Activated CD8-positive, alpha-beta memory T cell treated with anti-CD3 and anti-CD28 coated beads, Interleukin-2, amount 50 U/mL, for 1 hour (primary cell): ENCODE data around the gene MDGA2.
"Not testable (repeated sequence)": the region's sequence is repeated elsewhere in the genome, so short reads cannot be mapped to it uniquely, and the experiment has no call there.

Experiments
- DNase-seq: peaks from one replicate; pipeline ENCODE4 v3.0.0-alpha.2; 2020; ENCODE audit errors: extremely low read depth

The MDGA2 gene

DNA sequence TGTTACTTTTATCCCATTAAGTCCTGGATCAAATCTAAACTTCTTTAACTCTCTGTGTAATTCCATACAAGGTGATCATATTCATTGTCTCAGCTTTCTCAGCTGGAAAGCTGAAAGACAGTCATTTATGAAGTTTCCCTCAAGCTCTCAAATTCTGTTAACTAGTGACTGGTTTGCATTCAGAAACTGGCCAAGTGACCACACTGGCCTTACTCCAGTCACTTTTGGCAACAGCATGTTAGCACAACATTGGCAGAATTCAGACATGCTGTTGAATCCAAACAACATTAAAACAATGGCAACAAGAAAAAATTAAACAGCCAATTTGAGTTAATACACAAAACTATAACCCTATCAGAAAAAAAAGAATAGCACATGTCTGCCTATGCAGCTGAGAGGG is 343.3 kb downstream of the MDGA2 start:
- DNase-seq, result no peak

DNA sequence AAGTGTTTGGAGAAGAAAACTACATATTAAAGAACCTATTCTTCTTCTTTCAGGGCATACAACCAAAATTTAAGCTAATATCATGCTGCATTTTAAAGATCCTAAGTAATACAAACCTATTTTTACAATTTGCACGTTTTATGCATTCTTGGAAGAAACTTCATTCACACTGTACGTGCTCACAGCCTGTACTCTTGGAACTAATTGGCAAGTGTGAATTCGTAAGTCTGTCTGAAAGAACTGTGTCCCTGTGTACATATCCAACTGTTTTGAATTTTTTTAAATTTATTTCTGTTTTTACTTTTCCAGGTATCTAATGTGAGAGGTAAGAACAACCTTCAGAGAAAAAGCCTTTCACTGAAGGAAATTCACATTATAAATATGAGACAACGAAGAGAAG is 347.0 kb downstream of the MDGA2 start:
- no peak for DNase-seq

DNA sequence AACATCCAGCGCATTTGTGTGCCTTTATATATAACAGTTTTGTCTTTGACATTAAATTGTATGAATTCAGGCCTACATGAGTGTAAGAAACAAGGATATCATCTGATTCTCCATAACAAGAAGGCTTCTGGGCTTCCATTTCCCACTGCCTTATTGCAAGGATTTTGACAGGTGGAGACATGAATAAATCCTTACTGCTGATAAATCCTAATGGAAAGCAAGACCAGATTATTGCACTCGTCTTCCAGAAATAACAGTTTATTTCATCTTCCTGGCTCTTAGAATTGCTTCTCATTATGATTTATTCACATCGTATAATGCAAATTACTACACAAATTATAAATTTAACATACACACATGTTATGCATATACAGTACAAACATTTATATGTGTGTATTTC is 348.1 kb downstream of the MDGA2 start:
- DNase-seq, result no peak

DNA sequence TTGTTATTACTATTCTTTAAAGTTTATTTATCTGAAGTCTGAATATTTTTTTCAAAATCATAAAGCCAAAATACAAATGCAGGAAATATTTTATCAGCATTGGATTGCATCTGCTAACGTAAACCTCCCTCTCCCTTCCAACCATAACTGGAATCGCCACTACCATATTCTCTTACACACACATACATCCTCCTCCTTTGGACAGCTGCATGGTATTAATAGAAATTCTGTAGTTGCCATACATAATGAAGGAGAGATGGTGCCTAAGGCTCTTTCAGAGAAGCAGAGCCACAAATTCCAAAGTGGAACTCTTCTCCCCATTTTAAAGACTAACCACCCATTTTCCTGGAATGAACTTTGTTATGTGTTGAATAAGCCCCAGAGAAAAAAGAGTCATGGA is 352.7 kb downstream of the MDGA2 start:
- no peak for DNase-seq

DNA sequence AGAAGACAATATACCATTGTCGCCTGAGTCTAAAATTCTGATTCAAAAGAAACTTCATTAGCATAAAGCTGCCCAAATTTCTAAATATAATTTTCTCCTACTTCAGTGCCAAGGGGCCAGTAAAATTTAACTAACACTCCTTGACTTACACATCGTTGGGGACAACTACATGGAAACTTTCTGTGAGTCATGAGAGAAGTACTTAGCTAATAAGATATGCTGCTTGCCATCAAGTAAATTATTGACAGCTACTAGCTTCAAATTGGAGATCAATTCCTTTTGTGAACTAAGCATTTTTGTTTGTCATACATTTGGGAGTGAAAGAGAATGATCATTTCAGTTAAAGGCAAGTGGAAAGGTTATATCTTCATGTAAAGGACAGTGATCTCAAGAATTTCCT is 373.3 kb downstream of the MDGA2 start:
- DNase-seq, result no peak

DNA sequence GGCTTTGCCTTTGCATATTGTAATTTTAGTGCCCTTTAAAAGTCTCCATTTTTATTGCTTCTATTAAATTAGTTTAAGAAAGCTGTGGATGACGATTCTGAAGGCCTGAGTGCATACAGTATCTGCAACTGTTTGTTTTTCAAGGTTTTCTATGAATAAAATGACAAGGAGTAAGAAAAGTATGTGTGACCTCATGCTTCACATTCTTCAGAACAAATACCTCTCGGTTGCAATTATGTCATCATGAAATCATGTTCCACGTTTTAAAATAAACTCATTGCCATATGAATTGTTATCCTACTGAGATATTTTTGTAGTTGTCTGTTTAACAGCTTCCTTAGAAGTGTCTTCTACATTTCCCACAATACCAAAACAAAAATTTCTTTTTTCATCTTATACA is 374.6 kb downstream of the MDGA2 start:
- DNase-seq, result no peak

DNA sequence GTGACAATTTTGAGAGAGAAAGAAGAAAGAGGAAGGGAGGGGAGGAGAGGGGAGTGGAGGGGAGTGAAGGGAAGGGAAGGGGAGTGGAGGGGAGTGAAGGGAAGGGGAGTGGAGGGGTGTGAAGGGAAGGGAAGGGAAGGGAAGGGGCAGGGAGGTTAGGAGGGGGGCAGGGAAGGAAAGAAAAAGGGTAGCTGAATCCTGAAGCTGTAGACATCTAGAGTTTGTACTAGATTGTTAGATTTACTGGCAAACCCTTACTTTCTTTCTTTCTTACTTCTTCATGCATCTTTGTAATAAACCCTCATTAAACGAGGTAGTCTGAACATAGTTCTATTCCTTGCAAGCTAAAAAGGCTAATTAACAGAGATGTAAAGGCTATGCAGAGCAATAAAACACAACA is 378.0 kb downstream of the MDGA2 start:
- DNase-seq, result no peak

DNA sequence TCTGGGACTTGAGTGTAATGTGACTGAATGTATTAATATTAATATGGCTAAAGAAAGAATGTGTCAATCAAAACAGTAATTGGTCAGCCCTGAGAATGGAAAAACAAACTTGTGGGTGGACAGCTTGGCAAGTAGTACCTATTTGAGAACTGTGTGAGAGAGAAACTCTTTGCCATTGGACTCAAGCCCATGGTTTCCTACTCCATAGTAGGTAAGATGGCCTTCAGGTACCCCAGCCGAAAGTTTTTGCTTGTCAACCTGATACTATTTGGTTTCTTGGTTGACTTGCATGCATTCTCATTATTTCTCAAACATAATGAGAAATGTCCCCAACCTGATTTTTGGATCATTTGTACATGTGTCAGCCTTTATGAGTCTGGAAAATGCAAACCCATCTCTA is 391.1 kb downstream of the MDGA2 start:
- no peak for DNase-seq

DNA sequence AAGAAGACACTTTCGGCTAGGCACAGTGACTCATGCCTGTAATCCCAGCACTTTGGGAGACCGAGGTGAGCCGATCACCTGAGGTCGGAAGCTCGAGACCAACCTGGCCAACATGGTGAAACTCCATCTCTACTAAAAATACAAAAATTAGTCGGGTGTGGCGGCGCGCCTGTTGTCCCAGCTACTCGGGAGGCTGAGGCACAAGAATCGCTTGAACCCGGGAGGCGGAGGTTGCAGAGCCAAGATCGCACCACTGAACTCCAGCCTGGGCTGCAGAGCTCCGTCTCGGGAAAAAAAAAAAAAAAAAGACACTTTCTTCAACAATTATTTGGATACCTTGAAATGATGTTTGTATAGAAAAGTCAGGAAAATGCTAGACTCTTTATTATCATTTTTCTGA is 393.6 kb downstream of the MDGA2 start:
- DNase-seq, result not testable (repeated sequence)

DNA sequence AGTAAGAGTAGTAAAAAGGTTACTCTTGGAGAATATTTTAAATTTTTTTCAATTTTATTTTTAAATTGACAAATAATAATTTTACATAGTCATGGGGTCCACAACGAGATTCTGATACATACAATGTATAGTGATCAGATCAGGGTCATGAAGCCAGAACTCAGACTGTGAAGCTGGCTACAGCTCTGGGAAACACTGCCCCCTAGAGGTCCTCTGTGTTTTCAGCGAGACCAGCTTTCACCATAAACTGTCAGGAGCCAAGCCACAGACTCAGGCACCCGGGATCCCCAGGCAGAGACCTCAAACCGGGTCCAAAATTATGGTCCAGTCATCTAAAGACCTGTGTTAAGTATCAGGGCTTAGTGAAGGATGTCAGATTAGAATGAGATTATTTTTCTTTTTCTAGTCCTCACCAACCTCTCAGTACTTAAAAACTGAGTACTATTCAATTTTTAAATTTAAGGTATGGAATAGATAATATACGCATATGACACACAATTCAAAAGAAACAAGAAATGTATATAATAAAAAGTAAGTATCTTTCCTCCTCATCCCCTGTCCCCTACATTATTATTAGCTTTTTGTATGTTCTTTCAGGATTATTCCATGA is 397.1 kb downstream of the MDGA2 start:
- no peak for DNase-seq

DNA sequence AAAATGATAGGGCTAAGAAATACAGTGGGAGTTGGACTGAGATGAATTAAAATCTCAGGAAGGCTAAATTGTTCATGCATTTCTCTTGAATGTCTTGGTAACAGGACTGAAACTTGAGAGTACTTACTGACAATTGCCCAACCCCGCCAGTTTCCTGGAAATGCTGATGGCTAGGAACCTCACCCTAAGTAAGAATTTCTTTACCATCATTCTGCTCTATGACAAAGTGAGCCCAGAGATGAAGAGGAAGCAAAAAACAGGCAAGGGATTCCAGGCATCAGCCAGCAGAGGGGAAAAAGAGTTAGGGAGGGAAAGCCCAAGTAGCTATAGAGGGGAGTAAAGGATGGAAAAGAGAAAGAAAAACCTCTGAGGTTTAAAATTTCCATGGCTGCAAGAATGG is 397.7 kb downstream of the MDGA2 start:
- no peak for DNase-seq

DNA sequence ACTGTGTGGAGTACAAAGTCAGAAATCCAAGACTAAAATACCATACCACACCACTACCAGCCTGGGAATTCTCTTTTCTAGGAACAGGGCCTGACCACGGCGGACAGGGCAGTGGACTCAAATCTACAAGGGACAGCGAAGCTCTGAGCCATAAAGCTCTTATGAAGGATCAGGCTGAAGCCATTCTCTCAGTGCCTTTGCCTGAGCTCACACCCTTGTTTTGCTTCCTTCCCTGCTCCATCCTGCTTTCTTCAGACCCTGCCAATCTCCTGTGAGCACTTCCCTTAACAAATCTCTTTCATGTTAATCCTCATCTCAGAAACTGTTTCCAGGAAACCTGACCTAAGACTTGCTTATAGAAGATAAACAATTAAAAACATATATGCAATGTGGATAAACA is 398.5 kb downstream of the MDGA2 start:
- DNase-seq, result no peak

DNA sequence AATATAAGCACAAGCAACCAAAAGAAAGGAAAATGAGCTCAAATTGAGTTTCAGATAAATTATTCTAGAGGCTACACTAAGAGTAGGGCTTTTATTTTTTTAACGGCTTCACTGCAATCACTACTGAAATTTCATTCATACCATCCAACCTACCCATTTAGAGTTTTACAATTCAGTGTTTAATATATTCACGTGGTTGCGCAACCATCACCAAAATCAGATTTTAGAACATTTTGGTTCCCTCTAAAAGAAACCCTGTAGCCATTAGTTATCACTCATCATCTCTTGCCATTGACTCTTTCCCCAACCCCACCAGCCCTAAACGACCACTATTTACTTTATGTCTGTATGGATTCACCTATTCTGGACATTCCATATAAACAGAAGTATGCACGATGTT is 401.5 kb downstream of the MDGA2 start:
- no peak for DNase-seq

DNA sequence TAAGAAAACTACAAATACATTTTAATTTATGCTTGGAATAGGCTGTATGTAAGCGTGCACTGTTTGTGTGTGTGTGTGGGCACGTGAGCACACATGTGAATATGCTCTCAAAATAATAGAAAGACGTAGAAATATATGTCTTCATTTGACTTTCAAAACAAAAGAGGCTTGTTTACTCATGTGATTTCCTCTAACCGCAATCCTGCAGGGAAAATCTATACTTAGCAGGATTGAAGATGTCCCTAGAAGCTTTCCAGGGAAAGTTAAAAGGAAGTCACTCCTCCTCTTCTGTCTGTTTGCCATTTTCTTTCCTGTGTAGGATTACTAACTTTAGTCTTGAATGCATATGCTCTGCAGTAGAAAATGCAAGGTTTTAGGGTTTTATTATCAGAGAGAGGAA is 404.7 kb downstream of the MDGA2 start:
- no peak for DNase-seq

DNA sequence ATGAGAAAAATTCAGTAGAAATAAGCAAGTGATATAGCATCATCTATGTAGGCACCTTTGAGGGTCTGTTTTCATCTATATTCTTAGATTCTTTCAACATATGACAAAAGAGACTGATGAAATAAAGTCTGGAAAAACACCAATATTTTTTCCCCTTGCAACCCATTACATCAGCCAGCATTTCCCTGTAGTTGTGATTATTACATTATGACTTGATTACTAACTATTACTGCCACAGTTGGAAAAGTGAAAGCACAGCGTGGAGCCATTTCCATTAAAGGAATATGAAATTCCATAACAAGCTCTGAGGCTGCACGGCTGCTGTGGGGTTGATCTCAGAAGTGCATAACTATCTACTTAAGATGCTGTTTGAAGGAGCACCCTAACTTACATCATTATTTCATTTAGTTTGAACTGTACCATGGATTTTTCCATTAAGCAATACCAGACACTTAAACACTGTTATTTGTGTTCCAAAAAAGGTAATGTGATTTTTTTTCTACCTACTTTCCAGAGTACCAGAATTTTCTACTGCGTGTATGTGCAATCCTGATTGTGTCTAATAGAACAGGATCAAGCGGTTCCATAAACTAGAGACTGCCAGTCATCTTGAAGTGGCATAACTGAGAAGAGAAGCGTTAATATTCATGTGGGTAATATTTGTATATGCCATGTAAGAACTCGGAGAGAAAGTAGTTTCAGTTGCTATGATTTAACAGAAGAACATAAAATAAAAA is 405.5 kb downstream of the MDGA2 start:
- DNase-seq, result no peak

DNA sequence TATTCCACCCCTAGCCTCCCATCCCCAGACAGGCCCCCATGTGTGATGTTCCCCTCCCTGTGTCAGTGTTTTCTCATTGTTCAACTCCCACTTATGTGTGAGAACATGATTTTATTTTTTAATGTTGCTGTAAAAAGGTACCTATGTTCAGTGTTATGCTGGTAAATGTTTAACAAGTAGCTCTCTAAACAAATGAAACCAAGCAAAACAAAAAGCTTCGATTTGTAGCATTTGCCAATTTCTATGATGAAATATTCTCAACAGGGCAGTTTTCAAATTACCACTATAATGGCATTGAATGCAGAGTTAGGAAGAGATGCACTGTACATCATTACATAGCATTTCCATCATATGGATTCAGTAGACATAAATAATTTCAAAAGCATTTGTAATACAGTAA is 410.6 kb downstream of the MDGA2 start:
- no peak for DNase-seq

DNA sequence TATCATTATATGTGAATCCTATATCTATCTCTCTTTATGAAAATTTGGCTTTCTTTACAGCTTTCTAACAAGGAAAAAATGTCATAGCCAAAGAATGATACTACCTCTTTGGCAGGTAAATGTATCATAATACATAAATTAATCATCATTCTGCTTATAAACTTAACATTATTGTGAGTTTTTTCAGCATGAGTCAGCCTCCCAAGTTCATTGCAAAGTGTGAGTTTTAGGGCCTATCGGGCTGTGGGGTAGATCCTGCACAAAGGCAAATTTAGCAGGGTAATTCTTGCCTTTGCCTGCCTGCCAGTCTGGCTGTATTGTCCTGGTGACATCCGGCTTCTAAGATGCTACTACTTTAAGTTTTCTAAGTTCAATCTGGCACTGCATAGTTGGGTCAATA is 412.6 kb downstream of the MDGA2 start:
- no peak for DNase-seq

DNA sequence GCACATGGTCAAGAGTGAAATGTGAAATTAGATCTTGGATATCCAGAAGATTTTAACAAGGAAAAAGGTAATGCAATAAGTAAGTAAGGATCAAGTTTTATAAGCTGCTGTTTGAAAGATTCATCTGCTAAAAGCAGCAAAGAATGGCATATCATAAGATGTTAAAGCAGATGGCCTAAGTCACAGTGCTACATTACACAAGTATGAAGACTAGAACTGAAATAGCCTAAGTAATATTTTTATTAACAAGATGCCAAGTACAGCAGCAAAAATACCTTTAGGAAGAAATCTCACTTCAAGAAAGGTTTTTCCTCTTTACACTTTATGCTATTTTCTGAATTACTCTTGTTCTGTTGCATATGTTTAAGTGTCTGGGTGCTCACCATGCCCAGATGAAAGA is 414.1 kb downstream of the MDGA2 start:
- no peak for DNase-seq

DNA sequence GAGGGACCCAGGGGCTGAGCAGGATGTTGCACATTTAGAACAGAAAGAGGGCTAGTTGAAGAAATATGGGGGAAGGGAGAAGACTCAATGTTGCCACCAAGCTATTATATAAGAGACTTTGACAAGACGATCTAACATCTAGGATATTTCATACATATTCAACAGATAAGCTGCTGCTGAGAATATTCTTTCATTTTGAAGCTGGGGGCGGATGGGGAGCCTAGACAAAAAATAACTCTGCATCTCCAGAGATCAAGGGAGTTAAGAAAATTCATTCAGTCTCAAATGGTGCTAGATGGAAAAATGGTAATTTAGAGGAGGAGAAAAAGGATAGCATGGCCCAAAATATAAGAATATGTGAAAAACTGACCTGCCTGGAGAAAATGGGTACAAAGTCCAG is 415.6 kb downstream of the MDGA2 start:
- no peak for DNase-seq

DNA sequence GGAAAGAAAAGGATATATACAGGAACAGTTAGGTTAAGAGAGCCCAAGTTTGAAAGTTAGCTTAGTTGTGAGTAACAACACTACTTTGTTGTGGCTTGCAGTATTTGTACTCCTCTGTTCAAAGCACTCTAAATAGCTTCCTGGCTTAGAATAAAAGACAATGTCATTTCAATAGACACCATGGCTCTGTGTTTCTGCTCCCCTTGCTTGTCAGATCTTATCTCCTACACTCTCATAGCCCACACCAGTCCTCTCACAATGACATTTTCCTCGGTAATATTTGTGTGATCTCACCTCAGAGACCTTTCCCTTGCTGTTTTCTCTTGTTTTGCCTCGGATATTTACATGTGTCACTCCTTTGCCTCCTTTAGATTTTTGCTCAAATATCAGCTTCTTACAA is 418.4 kb downstream of the MDGA2 start:
- no peak for DNase-seq

DNA sequence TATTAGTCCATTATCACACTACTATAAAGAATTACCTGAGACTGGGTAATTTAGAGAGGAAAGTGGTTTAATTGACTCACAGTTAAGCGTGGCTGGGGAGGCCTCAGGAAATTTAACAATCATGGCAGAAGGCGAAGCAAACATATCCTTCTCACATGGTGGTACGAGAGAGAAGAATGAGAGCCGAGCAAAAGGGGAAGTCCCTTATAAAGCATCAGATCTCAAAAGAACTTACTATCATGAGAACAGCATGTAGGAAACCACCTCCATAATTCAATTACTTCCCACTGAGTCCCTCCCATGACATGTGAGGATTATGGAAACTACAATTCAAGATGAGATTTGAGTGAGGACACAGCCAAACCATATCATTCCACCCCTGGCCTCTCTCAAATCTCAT is 422.6 kb downstream of the MDGA2 start:
- DNase-seq, result no peak

DNA sequence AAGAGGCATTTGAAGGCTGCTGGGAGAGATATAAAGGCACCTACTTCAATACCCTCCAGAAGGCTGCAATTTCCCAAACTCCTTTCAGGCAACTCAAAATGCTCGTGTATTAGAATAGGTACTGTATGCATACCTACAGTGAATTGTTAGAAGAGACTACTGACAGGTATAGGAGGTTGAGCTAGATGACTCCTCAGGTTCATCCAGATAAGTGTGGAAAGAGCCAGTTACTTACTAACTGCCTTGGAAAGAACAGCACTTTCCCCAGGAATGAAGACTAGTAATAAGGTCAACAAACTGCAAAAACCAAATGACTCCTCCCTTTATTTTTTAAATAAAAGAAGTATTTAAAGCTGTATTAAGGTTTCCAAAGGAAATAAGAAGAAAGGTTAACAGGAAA is 429.0 kb downstream of the MDGA2 start:
- no peak for DNase-seq

DNA sequence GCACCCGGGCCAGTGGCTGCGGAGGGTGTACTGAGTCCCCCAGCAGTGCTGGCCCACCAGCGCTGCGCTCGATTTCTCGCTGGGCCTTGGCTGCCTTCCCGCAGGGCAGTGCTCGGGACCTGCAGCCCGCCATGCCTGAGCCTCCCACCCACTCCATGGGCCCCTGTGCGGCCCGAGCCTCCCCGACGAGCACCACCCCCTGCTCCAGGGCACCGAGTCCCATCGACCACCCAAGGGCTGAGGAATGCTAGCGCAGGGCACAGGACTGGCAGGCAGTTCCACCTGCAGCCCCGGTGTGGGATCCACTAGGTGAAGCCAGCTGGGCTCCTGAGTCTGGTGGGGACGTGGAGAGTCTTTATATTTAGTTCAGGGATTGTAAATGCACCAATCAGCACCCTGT is 432.8 kb downstream of the MDGA2 start:
- DNase-seq, result not testable (repeated sequence)
